MG63 (cell line): Measurements from ENCODE around the gene LARP4. TPM values are rescaled to one million over a fixed set of nuclear protein-coding genes. Genes with fewer than 3 reads are reported as not detected.
"Not testable (repeated sequence)": the region's sequence is repeated elsewhere in the genome, so short reads cannot be mapped to it uniquely, and the experiment has no call there.

Experiments
- DNase-seq: peaks from one replicate; pipeline ENCODE4 v3.0.0-alpha.2; 2020
- H3K27me3 ChIP-seq: fragments of 250-450 bp; sonication (Bioruptor Pico); 2 replicates; pipeline ENCODE4 v1.5.1; 2020; ENCODE audit warnings: mild to moderate bottlenecking, moderate library complexity
- H3K36me3 ChIP-seq: fragments of 250-450 bp; sonication (Bioruptor Pico); 2 replicates; pipeline ENCODE4 v1.5.1; 2020; ENCODE audit warnings: mild to moderate bottlenecking, moderate library complexity
- H3K4me3 ChIP-seq: fragments of 250-450 bp; sonication (Bioruptor Pico); 2 replicates; pipeline ENCODE4 v1.5.1; 2020; ENCODE audit warnings: mild to moderate bottlenecking, moderate library complexity
- H3K9me3 ChIP-seq: fragments of 250-450 bp; sonication (Bioruptor Pico); 2 replicates; pipeline ENCODE4 v1.5.1; 2020; ENCODE audit warnings: mild to moderate bottlenecking, moderate library complexity
- total RNA-seq: library from RNA; depleted of rRNA; stranded (reverse); fragments of >200 nt; shearing (Covaris generic); gene quantifications from 2 replicates; pipeline ENCODE4 v1.2.3, GENCODE V29; 2014; ENCODE audit warnings: low replicate concordance

Gene LARP4
- total RNA-seq, 1 experiment from 2014 or later = 15.6 TPM

GRCh38 chr12:50507930-50508329 lies 107.2 kb downstream of the LARP4 start:
- H3K27me3 ChIP-seq = no peaks in the 10 kb centered on the region

GRCh38 chr12:50508414-50508813 lies 107.7 kb downstream of the LARP4 start:
- Histone ChIP-seq H3K4me3 (no peak overlapping the region), H3K27me3 (no peaks in the 10 kb centered on the region), H3K9me3 (no peaks in the 10 kb centered on the region), H3K36me3 (no peaks in the 10 kb centered on the region; the same call in 1 of the 2 replicates)
- no peak for DNase-seq

More at GRCh38 chr12:50507930-50508329, 107.2 kb downstream of the LARP4 start:
- no peak for DNase-seq
- H3K9me3 ChIP-seq = no peaks in the 10 kb centered on the region
- H3K4me3 ChIP-seq = no peak overlapping the region
- H3K36me3 ChIP-seq = no peaks in the 10 kb centered on the region; the same call in 1 of the 2 replicates

- Histone ChIP-seq H3K4me3 (no peak overlapping the region), H3K27me3 (no peaks in the 10 kb centered on the region), H3K9me3 (no peaks in the 10 kb centered on the region), H3K36me3 (no peaks in the 10 kb centered on the region; the same call in 1 of the 2 replicates)
- DNase-seq = no peak
Measured at GRCh38 chr12:50508970-50509663, 108.4 kb downstream of the LARP4 start.

- Histone ChIP-seq H3K36me3 (no peaks in the 10 kb centered on the region), H3K27me3 (no peaks in the 10 kb centered on the region), H3K9me3 (no peaks in the 10 kb centered on the region), H3K4me3 (no peak overlapping the region)
- no peak for DNase-seq
Measured at GRCh38 chr12:50514526-50515276, 114.0 kb downstream of the LARP4 start.

GRCh38 chr12:50515587-50515986 lies 114.9 kb downstream of the LARP4 start:
- Histone ChIP-seq H3K9me3 (no peaks in the 10 kb centered on the region), H3K36me3 (no peaks in the 10 kb centered on the region), H3K4me3 (no peak overlapping the region), H3K27me3 (no peaks in the 10 kb centered on the region)
- no peak for DNase-seq

GRCh38 chr12:50517421-50518048 lies 116.8 kb downstream of the LARP4 start:
- DNase-seq = no peak
- no peaks in the 10 kb centered on the region for H3K36me3 ChIP-seq
- H3K9me3 ChIP-seq = no peaks in the 10 kb centered on the region
- H3K4me3 ChIP-seq = no peak overlapping the region
- H3K27me3 ChIP-seq = no peaks in the 10 kb centered on the region

GRCh38 chr12:50518090-50518489 lies 117.4 kb downstream of the LARP4 start:
- Histone ChIP-seq H3K4me3 (no peak overlapping the region), H3K27me3 (no peaks in the 10 kb centered on the region), H3K36me3 (no peaks in the 10 kb centered on the region), H3K9me3 (no peaks in the 10 kb centered on the region)
- no peak for DNase-seq

- no peak for DNase-seq
Measured at GRCh38 chr12:50519353-50519752, 118.7 kb downstream of the LARP4 start.

GRCh38 chr12:50520416-50521207 lies 119.9 kb downstream of the LARP4 start:
- Histone ChIP-seq H3K36me3 (no peaks in the 10 kb centered on the region), H3K27me3 (no peaks in the 10 kb centered on the region), H3K9me3 (no peaks in the 10 kb centered on the region), H3K4me3 (no peak overlapping the region)
- DNase-seq = no peak

More at GRCh38 chr12:50519353-50519752, 118.7 kb downstream of the LARP4 start:
- Histone ChIP-seq H3K27me3 (no peaks in the 10 kb centered on the region), H3K9me3 (no peaks in the 10 kb centered on the region), H3K4me3 (no peak overlapping the region), H3K36me3 (no peaks in the 10 kb centered on the region)

- not testable (repeated sequence) for H3K9me3 ChIP-seq, H3K36me3 ChIP-seq, DNase-seq, H3K4me3 ChIP-seq, H3K27me3 ChIP-seq
Measured at GRCh38 chr12:50521781-50522180, 121.1 kb downstream of the LARP4 start.

- no peaks in the 10 kb centered on the region for H3K9me3 ChIP-seq
- no peaks in the 10 kb centered on the region; the same call in 1 of the 2 replicates for H3K36me3 ChIP-seq
- no peaks in the 10 kb centered on the region for H3K27me3 ChIP-seq
- DNase-seq = no peak
- no peak overlapping the region for H3K4me3 ChIP-seq
Measured at GRCh38 chr12:50523772-50524171, 123.1 kb downstream of the LARP4 start.

GRCh38 chr12:50524621-50525020 lies 123.9 kb downstream of the LARP4 start:
- Histone ChIP-seq H3K36me3 (no peaks in the 10 kb centered on the region; the same call in 1 of the 2 replicates), H3K27me3 (no peaks in the 10 kb centered on the region), H3K9me3 (no peaks in the 10 kb centered on the region), H3K4me3 (no peak overlapping the region)
- no peak for DNase-seq

GRCh38 chr12:50525422-50525821 lies 124.7 kb downstream of the LARP4 start:
- H3K36me3 ChIP-seq = no peaks in the 10 kb centered on the region; the same call in 1 of the 2 replicates
- H3K27me3 ChIP-seq = no peaks in the 10 kb centered on the region
- DNase-seq = no peak
- no peaks in the 10 kb centered on the region for H3K9me3 ChIP-seq
- no peak overlapping the region for H3K4me3 ChIP-seq

- no peak for DNase-seq
- Histone ChIP-seq H3K4me3 (no peak overlapping the region), H3K36me3 (no peaks in the 10 kb centered on the region; the same call in 1 of the 2 replicates)
Measured at GRCh38 chr12:50527359-50527726, 126.7 kb downstream of the LARP4 start.

GRCh38 chr12:50528800-50529199 lies 128.1 kb downstream of the LARP4 start:
- no peak overlapping the region for H3K4me3 ChIP-seq
- H3K36me3 ChIP-seq = no peaks in the 10 kb centered on the region; the same call in 1 of the 2 replicates
- H3K27me3 ChIP-seq = no peaks in the 10 kb centered on the region
- DNase-seq = no peak
- H3K9me3 ChIP-seq = no peaks in the 10 kb centered on the region

More at GRCh38 chr12:50527359-50527726, 126.7 kb downstream of the LARP4 start:
- Histone ChIP-seq H3K27me3 (no peaks in the 10 kb centered on the region), H3K9me3 (no peaks in the 10 kb centered on the region)

GRCh38 chr12:50529345-50529744 lies 128.7 kb downstream of the LARP4 start:
- H3K4me3 ChIP-seq = no peak overlapping the region
- H3K27me3 ChIP-seq = no peaks in the 10 kb centered on the region
- DNase-seq = no peak
- no peaks in the 10 kb centered on the region; the same call in 1 of the 2 replicates for H3K36me3 ChIP-seq
- no peaks in the 10 kb centered on the region for H3K9me3 ChIP-seq
